ENCODE measurements around the gene ECEL1.

- TF ChIP-seq CTCF (IDR thresholded peaks at IDR 0.05), result no peak
- TF ChIP-seq POLR2A (IDR thresholded peaks at IDR 0.05), result no peak
Observed at GRCh38 chr2:232522623-232523401, 35.2 kb upstream of the ECEL1 start.

Data from uterus (tissue), 2 donors.